Measurements from ENCODE around the gene TRHDE. TPM values are rescaled to one million over a fixed set of nuclear protein-coding genes. Genes with fewer than 3 reads are reported as not detected.

Gene TRHDE
- total RNA-seq, 4 donors from 2014 or later, result under 0.01 to 0.95 (median 0.50) TPM; not detected in 1

- intact Hi-C loops (cut with DNase I), result no loop called here
- H3K27me3 ChIP-seq, result no peaks in the 10 kb centered on the region
Measured at GRCh38 chr12:72297666-72298065, 25.5 kb downstream of the TRHDE start.

DNA sequence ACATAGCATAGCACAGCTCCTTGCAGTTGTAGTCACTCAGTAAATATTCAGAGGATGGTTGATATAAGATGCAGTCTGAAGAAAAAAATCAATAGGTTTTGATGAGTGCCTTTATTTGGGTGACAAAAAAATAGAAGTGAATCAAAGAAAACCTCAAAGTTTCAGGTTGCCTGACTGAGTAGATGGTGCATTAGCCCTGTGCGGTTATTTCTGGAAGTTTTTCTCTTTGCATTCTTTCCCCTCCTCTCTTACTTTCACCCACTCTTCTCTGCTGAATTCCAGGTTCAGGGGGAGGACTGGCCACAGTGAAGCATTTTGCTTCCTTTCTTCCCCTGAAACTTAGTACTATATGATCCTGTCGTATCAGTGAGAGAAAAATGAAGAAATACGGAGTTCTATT is 28.6 kb downstream of the TRHDE start:
- intact Hi-C loops (cut with DNase I), result no loop called here

More at GRCh38 chr12:72297666-72298065, 25.5 kb downstream of the TRHDE start:
- 62 to 77% methylated on average over 3 of the region's 3 CpGs for WGBS, 2 donors
- no peak for TF ChIP-seq CTCF (IDR thresholded peaks at IDR 0.05)
- TF ChIP-seq POLR2A (IDR thresholded peaks at IDR 0.05), result no peak
- no peaks in the 10 kb centered on the region for H3K36me3 ChIP-seq
- H3K4me1 ChIP-seq, result no peaks in the 10 kb centered on the region
- no peak overlapping the region for H3K27ac ChIP-seq
- no peaks in the 10 kb centered on the region for H3K9me3 ChIP-seq
- no peak for DNase-seq
- H3K4me3 ChIP-seq, result no peak overlapping the region

DNA sequence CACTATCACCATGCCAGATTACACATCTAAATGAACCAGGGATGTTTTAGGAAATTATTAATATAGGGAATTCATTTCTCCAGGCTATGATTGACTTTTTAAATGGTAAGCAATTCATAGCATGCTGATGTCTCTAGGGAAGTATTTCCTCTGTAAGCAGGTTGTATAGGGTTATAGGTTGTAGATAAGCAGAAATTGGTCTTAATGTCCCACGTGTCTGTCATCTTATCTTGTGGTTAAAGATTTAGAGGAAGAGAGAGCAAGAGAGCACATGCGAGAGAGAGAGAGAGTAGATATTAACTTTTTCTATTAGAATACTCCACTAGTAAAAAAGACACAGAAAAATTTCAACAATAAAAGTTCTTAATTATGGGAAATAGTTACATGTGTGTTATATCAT is 32.6 kb downstream of the TRHDE start:
- Histone ChIP-seq H3K9me3 (no peaks in the 10 kb centered on the region), H3K4me3 (no peak overlapping the region), H3K4me1 (no peaks in the 10 kb centered on the region), H3K27me3 (no peaks in the 10 kb centered on the region), H3K27ac (no peak overlapping the region), H3K36me3 (no peaks in the 10 kb centered on the region)
- TF ChIP-seq CTCF (IDR thresholded peaks at IDR 0.05), result no peak
- intact Hi-C loops (cut with DNase I), result no loop called here
- no peak for DNase-seq
- WGBS, 2 donors, result 57% methylated on average over 2 of the region's 2 CpGs

More for the DNA sequence above, 28.6 kb downstream of the TRHDE start:
- WGBS, 2 donors, result 85 to 92% methylated on average over 3 of the region's 3 CpGs
- TF ChIP-seq POLR2A (IDR thresholded peaks at IDR 0.05) (no peak), CTCF (IDR thresholded peaks at IDR 0.05) (no peak)
- Histone ChIP-seq H3K27me3 (no peaks in the 10 kb centered on the region), H3K9me3 (no peaks in the 10 kb centered on the region), H3K36me3 (no peaks in the 10 kb centered on the region), H3K4me1 (no peaks in the 10 kb centered on the region), H3K4me3 (no peak overlapping the region), H3K27ac (no peak overlapping the region)
- DNase-seq, result no peak

DNA sequence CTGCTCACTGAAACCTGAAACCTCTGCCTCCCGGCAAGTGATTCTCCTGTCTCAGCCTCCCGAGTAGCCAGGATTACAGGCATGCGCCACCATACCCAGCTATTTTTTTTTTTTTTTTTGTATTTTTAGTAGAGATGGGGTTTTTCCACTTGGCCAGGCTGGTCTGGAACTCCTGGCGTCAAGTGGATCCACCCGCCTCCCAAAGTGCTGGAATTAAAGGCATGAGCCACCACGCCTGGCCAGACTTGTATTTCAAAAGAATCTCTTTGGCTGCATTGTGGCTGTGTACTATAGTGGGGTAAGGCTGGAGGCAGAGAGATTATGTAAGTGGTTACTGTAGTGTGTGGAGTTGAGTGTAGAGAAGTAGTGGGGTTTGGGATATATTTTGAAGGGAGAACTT is 35.1 kb downstream of the TRHDE start:
- Histone ChIP-seq H3K27me3 (no peaks in the 10 kb centered on the region), H3K36me3 (no peaks in the 10 kb centered on the region), H3K4me1 (no peaks in the 10 kb centered on the region), H3K4me3 (no peak overlapping the region), H3K27ac (no peak overlapping the region), H3K9me3 (no peaks in the 10 kb centered on the region)
- WGBS, 2 donors, result 80 to 100% methylated on average over 3 to 6 of the region's 6 CpGs
- TF ChIP-seq POLR2A (IDR thresholded peaks at IDR 0.05) (no peak), CTCF (IDR thresholded peaks at IDR 0.05) (no peak)
- intact Hi-C loops (cut with DNase I), result no loop called here
- no peak for DNase-seq

DNA sequence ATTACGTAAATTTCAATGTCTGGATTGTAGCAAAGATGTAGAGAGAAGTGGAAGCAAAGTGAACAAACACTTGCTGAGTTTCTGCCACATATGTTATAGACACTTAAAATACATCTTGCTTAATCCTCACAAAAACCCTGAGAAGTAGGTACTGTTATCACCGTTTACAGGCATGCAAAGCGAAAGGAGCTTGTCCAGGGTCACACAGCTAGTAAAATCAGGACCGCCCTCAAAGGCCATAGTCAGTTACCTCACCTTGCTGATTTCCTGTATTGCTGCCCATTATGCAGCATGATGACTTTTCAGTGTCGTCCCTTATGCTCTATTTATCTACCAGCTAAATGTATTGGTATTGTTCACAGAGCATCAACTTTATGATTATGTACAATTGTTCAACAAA is 39.8 kb downstream of the TRHDE start:
- DNase-seq, result no peak
- H3K4me3 ChIP-seq, result no peak overlapping the region
- H3K27me3 ChIP-seq, result no peaks in the 10 kb centered on the region
- H3K27ac ChIP-seq, result no peak overlapping the region
- 74 to 77% methylated on average over 5 of the region's 5 CpGs for WGBS, 2 donors
- H3K36me3 ChIP-seq, result no peaks in the 10 kb centered on the region
- H3K9me3 ChIP-seq, result no peaks in the 10 kb centered on the region
- H3K4me1 ChIP-seq, result no peaks in the 10 kb centered on the region
- TF ChIP-seq CTCF (IDR thresholded peaks at IDR 0.05) (no peak), POLR2A (IDR thresholded peaks at IDR 0.05) (no peak)
- intact Hi-C loops (cut with DNase I), result no loop called here
